Memory B cell (primary cell): Measurements from ENCODE around the gene PDE9A.

Source experiments
- ATAC-seq: fragments of 150-1000 bp; cut with Tn5 transposase; 2 replicates; pipeline ENCODE4 v1.10.0; 2021; ENCODE audit warnings: low read depth, mild to moderate bottlenecking, moderate library complexity
- DNase-seq, 2 donors: peaks; one replicate each; pipeline ENCODE4 v3.0.0; 2022; ENCODE audit warnings: low spot score in 2 of 2
- H3K27ac Mint-ChIP-seq: one replicate; pipeline ENCODE4 v1.8.0; 2022; ENCODE audit warnings: mild to moderate bottlenecking, moderate library complexity, mixed read lengths
- H3K27me3 Mint-ChIP-seq: one replicate; pipeline ENCODE4 v1.8.0; 2022; ENCODE audit warnings: mixed read lengths
- H3K36me3 Mint-ChIP-seq: one replicate; pipeline ENCODE4 v1.8.0; 2022; ENCODE audit warnings: mild to moderate bottlenecking, mixed read lengths
- H3K4me1 Mint-ChIP-seq: one replicate; pipeline ENCODE4 v1.8.0; 2022; ENCODE audit warnings: mixed read lengths
- H3K4me3 Mint-ChIP-seq: one replicate; pipeline ENCODE4 v1.8.0; 2022; ENCODE audit warnings: mild to moderate bottlenecking, moderate library complexity, mixed read lengths
- H3K9me3 Mint-ChIP-seq: one replicate; pipeline ENCODE4 v1.8.0; 2022; ENCODE audit warnings: mixed read lengths

PDE9A gene

DNA sequence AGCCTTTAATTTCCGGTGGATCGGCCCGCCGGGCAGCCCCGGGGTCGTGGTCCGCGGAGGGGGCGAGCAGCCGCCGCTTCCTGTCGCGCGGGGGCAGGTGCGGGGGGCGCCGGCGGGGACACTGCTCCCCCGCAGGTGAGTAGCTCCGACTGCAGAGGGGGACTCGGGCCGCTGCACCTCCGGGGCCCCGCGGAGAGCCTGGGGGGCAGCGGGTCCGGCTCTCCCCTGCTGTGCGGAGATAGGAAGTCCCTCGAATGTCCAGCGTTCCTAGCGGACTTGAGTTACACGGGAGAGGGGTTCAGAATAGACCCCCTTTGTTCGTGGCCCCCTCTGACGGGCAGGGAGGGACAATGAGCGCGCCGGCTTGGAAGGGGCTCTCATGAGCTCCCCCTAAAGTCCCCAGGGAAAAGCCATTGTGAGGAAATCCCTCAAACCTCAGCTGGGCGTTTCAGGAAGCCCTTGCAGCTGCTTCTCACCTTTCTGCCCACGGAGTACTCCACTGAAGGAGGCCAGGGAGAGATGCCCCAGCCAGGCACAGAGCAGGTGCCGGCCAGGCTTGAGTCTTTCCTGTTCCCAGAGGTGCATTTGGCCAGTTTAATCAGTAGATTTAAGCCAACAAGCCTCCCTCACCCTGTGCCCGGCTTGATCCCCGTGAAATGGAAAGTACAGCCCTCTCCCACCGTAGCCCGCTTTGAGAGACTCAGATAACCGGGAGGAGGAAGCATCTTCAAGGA, 925 bp downstream of the PDE9A start:
- H3K27ac Mint-ChIP-seq: no peak overlapping the region
- peak overlapping the region; percentile 63 for H3K4me3 Mint-ChIP-seq
- no peaks in the 10 kb centered on the region for H3K36me3 Mint-ChIP-seq
- ATAC-seq (peak; percentile 65), DNase-seq (peak in 1 of 2 donors; percentile 31)
- peaks cover 19% of the 10 kb centered on the region for H3K4me1 Mint-ChIP-seq
- H3K27me3 Mint-ChIP-seq: peaks cover 34% of the 10 kb centered on the region
- no peaks in the 10 kb centered on the region for H3K9me3 Mint-ChIP-seq

DNA sequence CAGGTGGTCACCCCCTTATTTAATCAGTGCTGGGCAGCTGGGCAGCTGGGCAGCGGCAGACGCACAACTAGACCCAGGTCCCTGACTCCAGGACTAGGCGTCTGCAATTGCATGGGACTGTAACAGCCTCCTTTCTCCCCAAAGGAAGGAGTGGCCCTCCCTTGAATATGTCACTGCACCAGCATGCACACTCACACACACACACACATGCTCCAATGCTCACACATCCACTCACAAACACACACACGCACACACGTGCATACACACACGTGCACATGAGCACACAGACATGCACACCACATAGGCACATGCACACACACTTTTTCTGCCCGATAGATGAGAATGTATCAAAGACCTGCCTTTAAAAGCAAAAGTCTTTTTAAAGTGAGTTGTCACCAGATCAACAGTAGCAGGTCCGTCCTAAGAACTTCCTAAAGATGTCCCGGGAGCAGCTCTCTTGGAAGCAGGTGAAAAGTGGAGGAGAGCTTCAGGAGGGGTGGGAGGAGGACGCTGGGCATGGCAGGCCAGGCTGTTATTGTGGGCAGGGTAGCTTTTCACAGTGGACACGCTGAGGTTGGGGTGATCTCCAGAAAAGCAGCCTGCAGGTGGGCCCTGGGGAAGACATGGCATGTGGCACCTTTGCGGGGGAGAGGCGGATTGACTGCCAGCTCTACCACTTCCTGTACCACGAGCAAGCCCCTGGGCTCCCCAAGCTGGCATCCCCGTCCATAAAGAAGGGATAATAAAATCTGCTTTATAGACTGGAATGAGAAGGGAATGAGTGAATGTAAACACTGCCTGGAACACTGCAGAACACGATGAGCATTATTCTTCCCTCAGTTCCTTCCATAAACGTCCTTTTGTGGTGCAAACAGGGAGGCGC, 1.7 kb downstream of the PDE9A start:
- no peak for ATAC-seq
- peak overlapping the region; percentile 63 for H3K4me3 Mint-ChIP-seq
- peaks cover 19% of the 10 kb centered on the region for H3K4me1 Mint-ChIP-seq
- H3K9me3 Mint-ChIP-seq: no peaks in the 10 kb centered on the region
- no peak for DNase-seq
- no peak overlapping the region for H3K27ac Mint-ChIP-seq
- no peaks in the 10 kb centered on the region for H3K36me3 Mint-ChIP-seq
- peaks cover 34% of the 10 kb centered on the region for H3K27me3 Mint-ChIP-seq

DNA sequence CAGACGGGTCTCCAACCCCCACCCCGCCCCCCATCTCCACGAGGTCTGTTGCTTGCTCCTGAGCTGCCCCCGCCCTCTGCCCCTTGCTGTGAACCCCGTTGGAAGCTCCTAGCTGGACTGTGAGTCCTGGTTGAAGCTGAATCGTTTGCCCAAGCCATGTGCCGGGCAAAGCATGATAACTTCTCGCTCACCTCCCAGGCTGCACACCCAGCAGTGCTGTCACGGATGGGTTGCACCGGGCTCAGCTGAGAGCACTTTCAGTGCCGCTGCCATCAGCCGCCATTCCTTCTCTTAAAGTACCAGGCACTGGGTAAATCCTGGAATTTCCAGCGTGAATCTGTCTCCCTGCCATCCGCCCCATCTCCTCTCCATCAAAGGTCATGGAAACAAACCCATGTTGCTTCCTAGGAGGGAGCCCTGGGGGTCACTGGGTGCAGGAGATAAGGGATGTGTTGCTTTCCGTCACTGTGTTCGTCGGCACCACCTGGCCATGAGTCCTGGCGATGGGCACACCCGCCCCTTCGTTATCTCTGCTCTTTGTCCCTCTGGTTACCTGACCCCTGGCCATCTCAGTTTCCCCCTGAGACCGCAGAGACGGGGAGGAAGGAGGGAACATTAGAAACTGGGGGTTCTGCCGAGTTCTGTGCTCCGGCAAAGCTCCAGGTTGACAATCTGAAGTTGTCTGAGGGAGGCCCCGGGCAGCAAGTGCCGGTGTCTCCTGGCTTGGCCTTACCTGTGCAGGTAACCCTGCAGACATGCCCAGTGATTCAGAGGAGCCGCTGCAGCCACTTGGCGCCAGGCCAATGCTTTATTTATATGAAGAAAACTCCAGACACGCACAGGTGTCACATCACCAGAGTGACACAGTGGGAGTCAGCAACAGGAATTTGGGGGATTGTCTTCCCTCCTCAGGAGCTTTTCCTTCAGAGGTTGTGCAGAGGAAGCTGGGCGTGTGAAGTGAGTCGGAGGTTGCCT, 2.7 kb downstream of the PDE9A start:
- H3K27me3 Mint-ChIP-seq: peaks cover 34% of the 10 kb centered on the region
- peak overlapping the region; percentile 4 for H3K4me3 Mint-ChIP-seq
- no peak for ATAC-seq
- DNase-seq: no peak
- H3K27ac Mint-ChIP-seq: no peak overlapping the region
- H3K36me3 Mint-ChIP-seq: no peaks in the 10 kb centered on the region
- peaks cover 19% of the 10 kb centered on the region for H3K4me1 Mint-ChIP-seq
- H3K9me3 Mint-ChIP-seq: no peaks in the 10 kb centered on the region

GRCh38 chr21:42656872-42657271, 3.5 kb downstream of the PDE9A start:
- Mint-ChIP-seq H3K9me3 (no peaks in the 10 kb centered on the region), H3K27ac (no peak overlapping the region), H3K4me1 (peaks cover 19% of the 10 kb centered on the region), H3K27me3 (peaks cover 33% of the 10 kb centered on the region), H3K4me3 (no peak overlapping the region), H3K36me3 (no peaks in the 10 kb centered on the region)
- DNase-seq (no peak), ATAC-seq (no peak)

GRCh38 chr21:42657676-42658319, 4.4 kb downstream of the PDE9A start:
- peaks cover 29% of the 10 kb centered on the region for H3K27me3 Mint-ChIP-seq
- no peaks in the 10 kb centered on the region for H3K36me3 Mint-ChIP-seq
- no peaks in the 10 kb centered on the region for H3K9me3 Mint-ChIP-seq
- no peak for ATAC-seq
- no peak for DNase-seq
- no peak overlapping the region for H3K27ac Mint-ChIP-seq
- H3K4me3 Mint-ChIP-seq: no peak overlapping the region
- H3K4me1 Mint-ChIP-seq: peaks cover 18% of the 10 kb centered on the region

- Mint-ChIP-seq H3K27ac (no peak overlapping the region), H3K4me1 (peaks cover 14% of the 10 kb centered on the region), H3K4me3 (no peak overlapping the region), H3K36me3 (no peaks in the 10 kb centered on the region), H3K9me3 (no peaks in the 10 kb centered on the region), H3K27me3 (peaks cover 24% of the 10 kb centered on the region)
- no peak for ATAC-seq
- no peak for DNase-seq
Observed at GRCh38 chr21:42658320-42659105, 5.1 kb downstream of the PDE9A start.

- Mint-ChIP-seq H3K4me1 (peaks cover 13% of the 10 kb centered on the region), H3K27me3 (peaks cover 24% of the 10 kb centered on the region), H3K36me3 (no peaks in the 10 kb centered on the region), H3K27ac (no peak overlapping the region), H3K9me3 (no peaks in the 10 kb centered on the region), H3K4me3 (no peak overlapping the region)
- ATAC-seq: peak; percentile 61
- peak in 1 of 2 donors; percentile 28 for DNase-seq
Observed at GRCh38 chr21:42659416-42660117, 6.1 kb downstream of the PDE9A start.

DNA sequence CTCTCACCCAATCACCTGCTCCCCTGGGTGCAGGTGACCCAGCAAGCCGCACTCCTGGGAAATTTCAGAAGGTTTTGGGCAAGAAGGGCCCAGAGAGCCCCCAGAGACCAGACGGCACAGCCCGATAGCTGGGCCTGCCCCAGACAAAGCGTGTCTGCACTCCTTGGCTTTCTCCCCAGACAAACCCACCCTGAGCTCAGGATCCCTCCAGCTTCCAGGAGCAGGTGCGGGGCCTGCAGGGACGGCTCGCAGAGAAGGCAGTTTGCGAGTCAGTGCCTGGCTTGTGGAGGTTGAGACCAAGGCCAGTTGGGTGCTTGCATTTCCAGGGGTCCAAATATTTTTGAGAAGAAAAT, 6.7 kb downstream of the PDE9A start:
- no peaks in the 10 kb centered on the region for H3K9me3 Mint-ChIP-seq
- no peak overlapping the region for H3K4me3 Mint-ChIP-seq
- peaks cover 24% of the 10 kb centered on the region for H3K27me3 Mint-ChIP-seq
- peaks cover 9% of the 10 kb centered on the region for H3K4me1 Mint-ChIP-seq
- no peak overlapping the region for H3K27ac Mint-ChIP-seq
- H3K36me3 Mint-ChIP-seq: no peaks in the 10 kb centered on the region
- DNase-seq (no peak), ATAC-seq (peak; percentile 6)

GRCh38 chr21:42661688-42662429, 8.4 kb downstream of the PDE9A start:
- H3K27me3 Mint-ChIP-seq: peaks cover 15% of the 10 kb centered on the region
- DNase-seq: no peak
- peak; percentile 59 for ATAC-seq
- no peaks in the 10 kb centered on the region for H3K9me3 Mint-ChIP-seq
- H3K4me1 Mint-ChIP-seq: peaks cover 6% of the 10 kb centered on the region
- no peak overlapping the region for H3K27ac Mint-ChIP-seq
- no peak overlapping the region for H3K4me3 Mint-ChIP-seq
- H3K36me3 Mint-ChIP-seq: no peaks in the 10 kb centered on the region

- H3K27me3 Mint-ChIP-seq: peaks cover 11% of the 10 kb centered on the region
- peaks cover 6% of the 10 kb centered on the region for H3K4me1 Mint-ChIP-seq
- H3K9me3 Mint-ChIP-seq: no peaks in the 10 kb centered on the region
- no peaks in the 10 kb centered on the region for H3K36me3 Mint-ChIP-seq
- no peak overlapping the region for H3K4me3 Mint-ChIP-seq
- ATAC-seq: no peak
- no peak overlapping the region for H3K27ac Mint-ChIP-seq
- no peak for DNase-seq
Observed at GRCh38 chr21:42662430-42663199, 9.2 kb downstream of the PDE9A start.

DNA sequence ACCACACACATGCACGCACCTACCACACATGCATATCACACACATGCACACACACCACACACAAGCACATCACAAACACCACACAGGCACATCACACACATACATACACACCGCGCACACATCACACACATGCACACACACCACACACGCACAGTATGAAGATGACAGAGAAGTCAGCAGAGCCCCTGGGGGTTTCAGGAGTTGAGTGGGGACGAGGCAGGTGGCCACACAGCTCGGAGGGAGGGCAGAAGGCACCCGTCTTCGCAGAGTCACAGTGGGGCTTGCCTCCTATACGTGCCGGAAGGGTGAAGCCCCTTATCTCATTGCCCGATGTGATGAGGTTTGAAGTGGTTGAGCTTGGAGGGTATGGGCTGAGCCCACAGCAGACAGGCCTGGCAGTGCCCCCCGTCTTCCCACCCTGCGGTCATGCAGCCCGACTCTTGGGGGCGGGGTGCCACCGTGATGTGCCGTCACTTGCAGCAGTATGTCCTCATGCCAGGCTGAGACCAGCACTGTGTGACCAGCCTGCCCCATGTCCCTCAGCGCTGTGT, 9.9 kb downstream of the PDE9A start:
- peaks cover 10% of the 10 kb centered on the region for H3K27me3 Mint-ChIP-seq
- H3K4me3 Mint-ChIP-seq: no peak overlapping the region
- no peaks in the 10 kb centered on the region for H3K36me3 Mint-ChIP-seq
- DNase-seq (no peak), ATAC-seq (no peak)
- peaks cover 5% of the 10 kb centered on the region for H3K4me1 Mint-ChIP-seq
- no peak overlapping the region for H3K27ac Mint-ChIP-seq
- no peaks in the 10 kb centered on the region for H3K9me3 Mint-ChIP-seq
